NCI-H82 treated with DMSO at 0.1 percent for 48 hours (cell line): Measurements from ENCODE around the gene SMARCD2.

Experiments
- DNase-seq: peaks from one replicate; lab custom pipeline; 2025; ENCODE audit not compliant: unreplicated experiment; lab: John Stamatoyannopoulos, UW

SMARCD2 gene

GRCh38 chr17:63833026-63833740 is 9.3 kb downstream of the SMARCD2 start:
- no peak for DNase-seq

- DNase-seq: no peak
Observed at GRCh38 chr17:63832455-63832854, 10.0 kb downstream of the SMARCD2 start.

- DNase-seq: no peak
Observed at GRCh38 chr17:63832014-63832413, 10.5 kb downstream of the SMARCD2 start.

GRCh38 chr17:63831505-63831904 is 11.0 kb downstream of the SMARCD2 start:
- DNase-seq: no peak

- DNase-seq: no peak
Observed at GRCh38 chr17:63830904-63831491, 11.5 kb downstream of the SMARCD2 start.

GRCh38 chr17:63830278-63830677 is 12.2 kb downstream of the SMARCD2 start:
- DNase-seq: no peak

GRCh38 chr17:63828936-63829335 is 13.5 kb downstream of the SMARCD2 start:
- DNase-seq: no peak

- DNase-seq: no peak
Observed at GRCh38 chr17:63827801-63828221, 14.7 kb downstream of the SMARCD2 start.

- peak; percentile 98 for DNase-seq
Observed at GRCh38 chr17:63827002-63827800, 15.3 kb downstream of the SMARCD2 start, which contains the start of the genes FTSJ3 and PSMC5. FTSJ3 (minus strand) TSS chr17:63827663; CDS start chr17:63826902, 761 bp downstream. PSMC5 (plus strand) TSS chr17:63827431; CDS start chr17:63827491, 60 bp downstream.

- DNase-seq: no peak
Observed at GRCh38 chr17:63826468-63827001, 15.9 kb downstream of the SMARCD2 start.

GRCh38 chr17:63824362-63824761 is 18.1 kb downstream of the SMARCD2 start:
- no peak for DNase-seq

- DNase-seq: no peak
Observed at GRCh38 chr17:63823659-63824331, 18.7 kb downstream of the SMARCD2 start.

- DNase-seq: no peak
Observed at GRCh38 chr17:63822537-63822936, 19.9 kb downstream of the SMARCD2 start.

- DNase-seq: no peak
Observed at GRCh38 chr17:63821804-63822203, 20.7 kb downstream of the SMARCD2 start.

- DNase-seq: no peak
Observed at GRCh38 chr17:63820963-63821561, 21.4 kb downstream of the SMARCD2 start.

GRCh38 chr17:63819585-63820537 is 22.6 kb downstream of the SMARCD2 start:
- no peak for DNase-seq

- DNase-seq: no peak
Observed at GRCh38 chr17:63819131-63819530, 23.4 kb downstream of the SMARCD2 start.

- no peak for DNase-seq
Observed at GRCh38 chr17:63817736-63818385, 24.6 kb downstream of the SMARCD2 start.

- DNase-seq: no peak
Observed at GRCh38 chr17:63816669-63817068, 25.8 kb downstream of the SMARCD2 start.
